Lung (tissue), 12 donors: ENCODE data around the gene CLDN19. TPM values are rescaled to one million over a fixed set of nuclear protein-coding genes. Genes with fewer than 3 reads are reported as not detected.

Source experiments
- ATAC-seq: fragments of 200-7000 bp; cut with Tn5 transposase; one replicate; pipeline ENCODE4 v1.9.1; 2020; ENCODE audit warnings: moderate number of reproducible peaks; ENCODE audit not compliant: insufficient read depth, low FRiP score
- DNase-seq, 3 donors: peaks; one replicate each; pipeline ENCODE4 v3.0.0-alpha.2; 2013 to 2017
- H3K27ac ChIP-seq, 2 donors: one replicate each; pipeline ENCODE4 v1.5.1; 2013; ENCODE audit warnings: mild to moderate bottlenecking in 2 of 2, moderate library complexity in 2 of 2, control low read depth in 1 of 2, inconsistent platforms in 1 of 2, low read depth in 1 of 2, low read length in 1 of 2
- H3K27me3 ChIP-seq, 3 donors: one replicate each; pipeline ENCODE4 v1.5.1; 2013; ENCODE audit warnings: low read length in 2 of 3; ENCODE audit not compliant: control insufficient read depth in 3 of 3, insufficient read depth in 3 of 3
- H3K36me3 ChIP-seq, 4 donors: one replicate each; pipeline ENCODE4 v1.5.1; 2013; ENCODE audit warnings: low read length in 4 of 4, mild to moderate bottlenecking in 1 of 4, moderate library complexity in 1 of 4; ENCODE audit not compliant: control insufficient read depth in 4 of 4, insufficient read depth in 4 of 4
- H3K4me1 ChIP-seq, 5 donors: one replicate each; pipeline ENCODE4 v1.5.1; 2013; ENCODE audit warnings: low read length in 5 of 5, mild to moderate bottlenecking in 2 of 5, moderate library complexity in 1 of 5; ENCODE audit not compliant: control insufficient read depth in 5 of 5, insufficient read depth in 5 of 5
- H3K4me3 ChIP-seq: one replicate; pipeline ENCODE4 v1.5.1; 2013; ENCODE audit warnings: mild to moderate bottlenecking, control low read depth, moderate library complexity
- H3K9ac ChIP-seq, 2 donors: one replicate each; pipeline ENCODE4 v1.5.1; 2013; ENCODE audit warnings: low read length in 2 of 2, control low read depth in 1 of 2; ENCODE audit not compliant: insufficient read depth in 1 of 2
- H3K9me3 ChIP-seq, 4 donors: one replicate each; pipeline ENCODE4 v1.5.1; 2013; ENCODE audit warnings: low read length in 3 of 4, mild to moderate bottlenecking in 1 of 4, moderate library complexity in 1 of 4; ENCODE audit not compliant: control insufficient read depth in 4 of 4, insufficient read depth in 3 of 4
- WGBS, 2 donors: extraction: QIAGEN DNeasy Blood & Tissue Kit; methylation state at CpG; one replicate each; pipeline ENCODE4 v1.1.7; 2013; 5-methylcytosine and 5-hydroxymethylcytosine counted together
- polyA plus RNA-seq, 2 donors: library from polyadenylated mRNA; stranded (reverse); fragments of 200-250 nt; gene quantifications; one replicate each; pipeline ENCODE4 v1.2.1, GENCODE V29; 2013
- total RNA-seq, 2 donors: library from RNA; depleted of rRNA in 1 of 2; stranded (reverse); fragments of >200 nt in 1 of 2; gene quantifications; one replicate each; pipeline ENCODE4 v1.2.1, GENCODE V29; 2014 to 2021
- TF ChIP-seq, protein P1 (sequence below): IDR thresholded peaks from 2 replicates; pipeline ENCODE4 v1.5.1; 2012; ENCODE audit warnings: mild to moderate bottlenecking; ENCODE audit errors: control extremely low read depth, extremely low read depth
- donor health status: control.
- donor health status: control.
- donor health status: Bipolar disorder and iron deficiency.
- donor health status: healthy.
- donor health status: DM: yes; HTN: yes; CAD: no.

CLDN19 gene
- total and polyA plus RNA-seq, 4 donors: 0.01 to 2.0 (median 0.04) TPM; not detected in 1

DNA sequence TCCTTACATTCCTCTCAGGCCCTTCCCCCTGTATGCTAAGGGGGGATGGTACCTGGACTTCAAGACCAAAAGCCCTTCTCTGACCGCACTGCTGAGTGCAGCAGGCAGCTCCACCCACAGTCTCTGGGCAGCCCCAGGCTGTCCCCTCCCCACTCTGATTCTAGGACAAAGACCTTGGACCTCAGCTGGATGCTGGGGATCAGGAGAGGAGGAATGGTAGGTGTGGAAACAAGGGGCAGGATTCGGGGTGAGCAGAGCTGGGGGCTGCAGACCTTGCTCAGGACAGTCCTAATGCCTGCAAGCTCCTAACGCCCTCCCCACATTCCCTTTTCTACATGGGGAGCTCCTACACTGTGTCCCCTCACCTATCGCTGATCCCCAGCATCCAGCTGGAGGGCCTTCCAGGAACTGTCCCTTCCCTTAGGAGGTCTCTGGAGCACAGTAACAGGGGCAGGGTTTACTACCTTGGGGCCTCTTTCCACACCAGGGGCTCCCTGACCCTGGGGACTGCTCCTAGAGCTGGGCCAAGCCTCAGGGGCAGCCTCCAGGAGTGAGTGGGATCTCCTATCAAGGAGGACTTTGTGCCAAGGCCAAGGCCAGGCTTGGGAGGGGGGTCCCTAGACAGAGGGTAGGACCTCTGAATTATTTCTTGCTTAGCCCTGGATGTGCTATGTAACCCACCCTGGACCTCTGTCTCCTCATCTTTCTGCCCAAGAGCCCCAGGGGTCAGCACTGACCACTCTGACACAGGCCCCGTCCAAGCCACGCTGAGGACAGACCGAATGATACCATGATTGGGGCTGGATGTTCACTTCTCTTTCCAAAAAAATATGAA, 5.6 kb downstream of the CLDN19 start:
- no peaks in the 10 kb centered on the region for H3K27me3 ChIP-seq
- DNase-seq: no peak
- TF ChIP-seq, protein P1, sequence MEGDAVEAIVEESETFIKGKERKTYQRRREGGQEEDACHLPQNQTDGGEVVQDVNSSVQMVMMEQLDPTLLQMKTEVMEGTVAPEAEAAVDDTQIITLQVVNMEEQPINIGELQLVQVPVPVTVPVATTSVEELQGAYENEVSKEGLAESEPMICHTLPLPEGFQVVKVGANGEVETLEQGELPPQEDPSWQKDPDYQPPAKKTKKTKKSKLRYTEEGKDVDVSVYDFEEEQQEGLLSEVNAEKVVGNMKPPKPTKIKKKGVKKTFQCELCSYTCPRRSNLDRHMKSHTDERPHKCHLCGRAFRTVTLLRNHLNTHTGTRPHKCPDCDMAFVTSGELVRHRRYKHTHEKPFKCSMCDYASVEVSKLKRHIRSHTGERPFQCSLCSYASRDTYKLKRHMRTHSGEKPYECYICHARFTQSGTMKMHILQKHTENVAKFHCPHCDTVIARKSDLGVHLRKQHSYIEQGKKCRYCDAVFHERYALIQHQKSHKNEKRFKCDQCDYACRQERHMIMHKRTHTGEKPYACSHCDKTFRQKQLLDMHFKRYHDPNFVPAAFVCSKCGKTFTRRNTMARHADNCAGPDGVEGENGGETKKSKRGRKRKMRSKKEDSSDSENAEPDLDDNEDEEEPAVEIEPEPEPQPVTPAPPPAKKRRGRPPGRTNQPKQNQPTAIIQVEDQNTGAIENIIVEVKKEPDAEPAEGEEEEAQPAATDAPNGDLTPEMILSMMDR: no peak

GRCh38 chr1:42733415-42734200, 6.4 kb downstream of the CLDN19 start:
- no peaks in the 10 kb centered on the region for H3K4me1 ChIP-seq
- no peak overlapping the region for H3K4me3 ChIP-seq
- TF ChIP-seq, protein P1: no peak
- no peaks in the 10 kb centered on the region for H3K36me3 ChIP-seq
- H3K9me3 ChIP-seq: no peaks in the 10 kb centered on the region
- H3K27ac ChIP-seq: no peak overlapping the region
- 90 to 95% methylated on average over 12 of the region's 12 CpGs for WGBS, 2 donors
- no peak for DNase-seq
- H3K9ac ChIP-seq: no peak overlapping the region
- H3K27me3 ChIP-seq: no peaks in the 10 kb centered on the region
- no peak for ATAC-seq

More for the DNA sequence above, 5.6 kb downstream of the CLDN19 start:
- no peak overlapping the region for H3K27ac ChIP-seq
- H3K4me1 ChIP-seq: peaks cover 0 to 4% (median 0%) of the 10 kb centered on the region in 5 donors
- no peak overlapping the region for H3K4me3 ChIP-seq
- ATAC-seq: no peak
- no peaks in the 10 kb centered on the region for H3K36me3 ChIP-seq
- no peak overlapping the region for H3K9ac ChIP-seq
- H3K9me3 ChIP-seq: no peaks in the 10 kb centered on the region
- WGBS, 2 donors: 89 to 91% methylated on average over 7 of the region's 7 CpGs

- no peak overlapping the region for H3K27ac ChIP-seq
- DNase-seq (no peak), ATAC-seq (no peak)
- H3K36me3 ChIP-seq: no peaks in the 10 kb centered on the region
- H3K27me3 ChIP-seq: no peaks in the 10 kb centered on the region
- H3K9me3 ChIP-seq: no peaks in the 10 kb centered on the region
- H3K9ac ChIP-seq: no peak overlapping the region
- TF ChIP-seq, protein P1: no peak
- WGBS, 2 donors: 82 to 84% methylated on average over 10 of the region's 10 CpGs
- H3K4me3 ChIP-seq: no peak overlapping the region
- no peaks in the 10 kb centered on the region for H3K4me1 ChIP-seq
These were observed 7.8 kb downstream of the CLDN19 start for GRCh38 chr1:42732126-42732680.
